GM21360 (cell line): ENCODE data around the gene ST8SIA2.

ENCODE experiments used
- ATAC-seq: cut with Tn5 transposase; IDR thresholded peaks from one replicate; pipeline ENCODE4 v1.9.1; 2021; ENCODE audit warnings: mild to moderate bottlenecking, moderate library complexity; ENCODE audit not compliant: unreplicated experiment

ST8SIA2 gene

GRCh38 chr15:92395098-92395635 is 1.5 kb downstream of the ST8SIA2 start:
- no peak for ATAC-seq

- no peak for ATAC-seq
These were observed 5.7 kb downstream of the ST8SIA2 start for GRCh38 chr15:92399271-92399950.

GRCh38 chr15:92400573-92400972 is 6.9 kb downstream of the ST8SIA2 start:
- no peak for ATAC-seq

GRCh38 chr15:92400980-92401787 is 7.5 kb downstream of the ST8SIA2 start:
- ATAC-seq, result no peak

- ATAC-seq, result no peak
These were observed 9.1 kb downstream of the ST8SIA2 start for GRCh38 chr15:92402751-92403150.

GRCh38 chr15:92405942-92406341 is 12.3 kb downstream of the ST8SIA2 start:
- no peak for ATAC-seq

GRCh38 chr15:92407321-92407720 is 13.6 kb downstream of the ST8SIA2 start:
- no peak for ATAC-seq

GRCh38 chr15:92407916-92408315 is 14.2 kb downstream of the ST8SIA2 start:
- no peak for ATAC-seq

GRCh38 chr15:92409006-92409405 is 15.3 kb downstream of the ST8SIA2 start:
- no peak for ATAC-seq

- no peak for ATAC-seq
These were observed 15.8 kb downstream of the ST8SIA2 start for GRCh38 chr15:92409521-92409920.

- ATAC-seq, result no peak
These were observed 16.9 kb downstream of the ST8SIA2 start for GRCh38 chr15:92410537-92410936.

- no peak for ATAC-seq
These were observed 17.6 kb downstream of the ST8SIA2 start for GRCh38 chr15:92411256-92411655.

- no peak for ATAC-seq
These were observed 19.8 kb downstream of the ST8SIA2 start for GRCh38 chr15:92413510-92413909.

- ATAC-seq, result no peak
These were observed 22.1 kb downstream of the ST8SIA2 start for GRCh38 chr15:92415639-92416297.

- ATAC-seq, result no peak
These were observed 22.9 kb downstream of the ST8SIA2 start for GRCh38 chr15:92416557-92416956.

- ATAC-seq, result no peak
These were observed 24.0 kb downstream of the ST8SIA2 start for GRCh38 chr15:92417716-92418115.

- no peak for ATAC-seq
These were observed 25.2 kb downstream of the ST8SIA2 start for GRCh38 chr15:92418864-92419263.

- no peak for ATAC-seq
These were observed 28.3 kb downstream of the ST8SIA2 start for GRCh38 chr15:92421976-92422375.

GRCh38 chr15:92425578-92426225 is 32.0 kb downstream of the ST8SIA2 start:
- no peak for ATAC-seq

- ATAC-seq, result no peak
These were observed 35.8 kb downstream of the ST8SIA2 start for GRCh38 chr15:92429378-92430068.

GRCh38 chr15:92430069-92430440 is 36.4 kb downstream of the ST8SIA2 start:
- ATAC-seq, result no peak
